ENCODE data around the gene EHBP1L1.

Gene EHBP1L1

DNA sequence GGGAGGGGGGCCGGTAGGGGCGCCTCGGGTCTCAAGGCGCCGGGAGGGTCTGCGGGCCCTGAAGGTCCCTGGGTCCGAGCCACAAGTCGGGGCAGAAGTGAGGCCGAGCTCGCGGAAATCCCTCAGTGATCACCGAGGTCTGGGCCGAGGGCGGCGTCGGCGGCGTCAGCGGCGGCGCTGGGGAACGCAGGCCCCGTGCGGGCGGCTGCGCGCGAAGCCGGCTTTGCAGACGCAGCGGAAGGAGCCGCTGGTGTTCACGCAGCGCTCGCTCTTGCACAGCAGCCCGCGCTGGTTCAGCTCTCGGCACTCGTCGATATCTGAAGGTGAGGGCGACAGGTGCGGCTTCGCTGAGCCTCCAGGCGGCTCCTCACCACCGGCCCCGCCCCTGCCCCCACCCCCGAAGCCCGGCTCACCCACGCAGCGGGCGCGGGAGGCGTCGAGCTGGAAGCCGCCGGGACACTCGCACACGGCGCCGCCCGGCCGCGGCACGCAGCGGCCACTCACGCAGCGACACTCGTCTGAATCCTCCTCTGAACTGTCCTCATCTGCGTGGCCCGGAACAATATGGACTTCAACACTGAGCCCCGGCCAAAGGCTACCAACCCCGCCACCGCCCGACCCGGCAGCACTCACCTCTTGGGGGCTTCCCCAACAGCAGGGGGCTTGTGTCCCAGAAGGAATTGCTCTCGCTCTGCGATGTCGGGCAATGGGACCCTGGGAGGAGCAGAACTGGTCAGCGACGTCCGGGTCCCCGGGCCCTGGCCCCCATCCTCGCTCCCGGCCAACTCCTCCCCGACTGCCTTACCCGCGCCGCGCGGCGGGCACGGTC, 36.7 kb upstream of the EHBP1L1 start:
- no peak for TF ChIP-seq ZNF565 (CRISPR knock-in tag; conservative IDR thresholded peaks at IDR 0.05; ENCODE audit: low read depth)
- no peak for TF ChIP-seq CSDC2 (CRISPR knock-in tag; IDR thresholded peaks at IDR 0.05)
- TF ChIP-seq, protein P1, sequence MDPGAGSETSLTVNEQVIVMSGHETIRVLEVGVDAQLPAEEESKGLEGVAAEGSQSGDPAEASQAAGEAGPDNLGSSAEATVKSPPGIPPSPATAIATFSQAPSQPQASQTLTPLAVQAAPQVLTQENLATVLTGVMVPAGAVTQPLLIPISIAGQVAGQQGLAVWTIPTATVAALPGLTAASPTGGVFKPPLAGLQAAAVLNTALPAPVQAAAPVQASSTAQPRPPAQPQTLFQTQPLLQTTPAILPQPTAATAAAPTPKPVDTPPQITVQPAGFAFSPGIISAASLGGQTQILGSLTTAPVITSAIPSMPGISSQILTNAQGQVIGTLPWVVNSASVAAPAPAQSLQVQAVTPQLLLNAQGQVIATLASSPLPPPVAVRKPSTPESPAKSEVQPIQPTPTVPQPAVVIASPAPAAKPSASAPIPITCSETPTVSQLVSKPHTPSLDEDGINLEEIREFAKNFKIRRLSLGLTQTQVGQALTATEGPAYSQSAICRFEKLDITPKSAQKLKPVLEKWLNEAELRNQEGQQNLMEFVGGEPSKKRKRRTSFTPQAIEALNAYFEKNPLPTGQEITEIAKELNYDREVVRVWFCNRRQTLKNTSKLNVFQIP (CRISPR knock-in tag; IDR thresholded peaks at IDR 0.05; ENCODE audit: borderline replicate concordance, low read depth) = no peak
- TF ChIP-seq TOX (CRISPR knock-in tag; IDR thresholded peaks at IDR 0.05; ENCODE audit: borderline replicate concordance) = no peak
- TF ChIP-seq ZFP3 (CRISPR knock-in tag; IDR thresholded peaks at IDR 0.05) = no peak
- TF ChIP-seq TCF4 (CRISPR knock-in tag; IDR thresholded peaks at IDR 0.05; ENCODE audit: borderline replicate concordance) = no peak
- TF ChIP-seq, protein P2, sequence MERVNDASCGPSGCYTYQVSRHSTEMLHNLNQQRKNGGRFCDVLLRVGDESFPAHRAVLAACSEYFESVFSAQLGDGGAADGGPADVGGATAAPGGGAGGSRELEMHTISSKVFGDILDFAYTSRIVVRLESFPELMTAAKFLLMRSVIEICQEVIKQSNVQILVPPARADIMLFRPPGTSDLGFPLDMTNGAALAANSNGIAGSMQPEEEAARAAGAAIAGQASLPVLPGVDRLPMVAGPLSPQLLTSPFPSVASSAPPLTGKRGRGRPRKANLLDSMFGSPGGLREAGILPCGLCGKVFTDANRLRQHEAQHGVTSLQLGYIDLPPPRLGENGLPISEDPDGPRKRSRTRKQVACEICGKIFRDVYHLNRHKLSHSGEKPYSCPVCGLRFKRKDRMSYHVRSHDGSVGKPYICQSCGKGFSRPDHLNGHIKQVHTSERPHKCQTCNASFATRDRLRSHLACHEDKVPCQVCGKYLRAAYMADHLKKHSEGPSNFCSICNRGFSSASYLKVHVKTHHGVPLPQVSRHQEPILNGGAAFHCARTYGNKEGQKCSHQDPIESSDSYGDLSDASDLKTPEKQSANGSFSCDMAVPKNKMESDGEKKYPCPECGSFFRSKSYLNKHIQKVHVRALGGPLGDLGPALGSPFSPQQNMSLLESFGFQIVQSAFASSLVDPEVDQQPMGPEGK (CRISPR knock-in tag; IDR thresholded peaks at IDR 0.05; ENCODE audit: borderline replicate concordance) = no peak
- no peak for TF ChIP-seq ZC3H10 (CRISPR knock-in tag; IDR thresholded peaks at IDR 0.05)
- no peak for TF ChIP-seq PPARA (CRISPR knock-in tag; IDR thresholded peaks at IDR 0.05; ENCODE audit: borderline replicate concordance)
- TF ChIP-seq ZNF70 (CRISPR knock-in tag; IDR thresholded peaks at IDR 0.05) = no peak
- no peak for TF ChIP-seq ZFP30 (CRISPR knock-in tag; IDR thresholded peaks at IDR 0.05)
- no peak for TF ChIP-seq ISL1 (CRISPR knock-in tag; IDR thresholded peaks at IDR 0.05)
- no peak for TF ChIP-seq OSR1 (CRISPR knock-in tag; IDR thresholded peaks at IDR 0.05)
- TF ChIP-seq ESRRG (CRISPR knock-in tag; IDR thresholded peaks at IDR 0.05) = no peak
- TF ChIP-seq, protein P3, sequence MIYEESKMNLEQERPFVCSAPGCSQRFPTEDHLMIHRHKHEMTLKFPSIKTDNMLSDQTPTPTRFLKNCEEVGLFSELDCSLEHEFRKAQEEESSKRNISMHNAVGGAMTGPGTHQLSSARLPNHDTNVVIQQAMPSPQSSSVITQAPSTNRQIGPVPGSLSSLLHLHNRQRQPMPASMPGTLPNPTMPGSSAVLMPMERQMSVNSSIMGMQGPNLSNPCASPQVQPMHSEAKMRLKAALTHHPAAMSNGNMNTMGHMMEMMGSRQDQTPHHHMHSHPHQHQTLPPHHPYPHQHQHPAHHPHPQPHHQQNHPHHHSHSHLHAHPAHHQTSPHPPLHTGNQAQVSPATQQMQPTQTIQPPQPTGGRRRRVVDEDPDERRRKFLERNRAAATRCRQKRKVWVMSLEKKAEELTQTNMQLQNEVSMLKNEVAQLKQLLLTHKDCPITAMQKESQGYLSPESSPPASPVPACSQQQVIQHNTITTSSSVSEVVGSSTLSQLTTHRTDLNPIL (CRISPR knock-in tag; IDR thresholded peaks at IDR 0.05; ENCODE audit: low read depth) = no peak
- TF ChIP-seq SNAI2 (CRISPR knock-in tag; IDR thresholded peaks at IDR 0.05) = no peak
- no peak for TF ChIP-seq RARB (CRISPR knock-in tag; IDR thresholded peaks at IDR 0.05)
- no peak for TF ChIP-seq BACH2 (CRISPR knock-in tag; IDR thresholded peaks at IDR 0.05; ENCODE audit: borderline replicate concordance)
- TF ChIP-seq, protein P4, sequence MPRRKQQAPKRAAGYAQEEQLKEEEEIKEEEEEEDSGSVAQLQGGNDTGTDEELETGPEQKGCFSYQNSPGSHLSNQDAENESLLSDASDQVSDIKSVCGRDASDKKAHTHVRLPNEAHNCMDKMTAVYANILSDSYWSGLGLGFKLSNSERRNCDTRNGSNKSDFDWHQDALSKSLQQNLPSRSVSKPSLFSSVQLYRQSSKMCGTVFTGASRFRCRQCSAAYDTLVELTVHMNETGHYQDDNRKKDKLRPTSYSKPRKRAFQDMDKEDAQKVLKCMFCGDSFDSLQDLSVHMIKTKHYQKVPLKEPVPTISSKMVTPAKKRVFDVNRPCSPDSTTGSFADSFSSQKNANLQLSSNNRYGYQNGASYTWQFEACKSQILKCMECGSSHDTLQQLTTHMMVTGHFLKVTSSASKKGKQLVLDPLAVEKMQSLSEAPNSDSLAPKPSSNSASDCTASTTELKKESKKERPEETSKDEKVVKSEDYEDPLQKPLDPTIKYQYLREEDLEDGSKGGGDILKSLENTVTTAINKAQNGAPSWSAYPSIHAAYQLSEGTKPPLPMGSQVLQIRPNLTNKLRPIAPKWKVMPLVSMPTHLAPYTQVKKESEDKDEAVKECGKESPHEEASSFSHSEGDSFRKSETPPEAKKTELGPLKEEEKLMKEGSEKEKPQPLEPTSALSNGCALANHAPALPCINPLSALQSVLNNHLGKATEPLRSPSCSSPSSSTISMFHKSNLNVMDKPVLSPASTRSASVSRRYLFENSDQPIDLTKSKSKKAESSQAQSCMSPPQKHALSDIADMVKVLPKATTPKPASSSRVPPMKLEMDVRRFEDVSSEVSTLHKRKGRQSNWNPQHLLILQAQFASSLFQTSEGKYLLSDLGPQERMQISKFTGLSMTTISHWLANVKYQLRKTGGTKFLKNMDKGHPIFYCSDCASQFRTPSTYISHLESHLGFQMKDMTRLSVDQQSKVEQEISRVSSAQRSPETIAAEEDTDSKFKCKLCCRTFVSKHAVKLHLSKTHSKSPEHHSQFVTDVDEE (CRISPR knock-in tag; IDR thresholded peaks at IDR 0.05) = no peak
- TF ChIP-seq GLIS3 (CRISPR knock-in tag; IDR thresholded peaks at IDR 0.05) = no peak
- no peak for ATAC-seq

DNA sequence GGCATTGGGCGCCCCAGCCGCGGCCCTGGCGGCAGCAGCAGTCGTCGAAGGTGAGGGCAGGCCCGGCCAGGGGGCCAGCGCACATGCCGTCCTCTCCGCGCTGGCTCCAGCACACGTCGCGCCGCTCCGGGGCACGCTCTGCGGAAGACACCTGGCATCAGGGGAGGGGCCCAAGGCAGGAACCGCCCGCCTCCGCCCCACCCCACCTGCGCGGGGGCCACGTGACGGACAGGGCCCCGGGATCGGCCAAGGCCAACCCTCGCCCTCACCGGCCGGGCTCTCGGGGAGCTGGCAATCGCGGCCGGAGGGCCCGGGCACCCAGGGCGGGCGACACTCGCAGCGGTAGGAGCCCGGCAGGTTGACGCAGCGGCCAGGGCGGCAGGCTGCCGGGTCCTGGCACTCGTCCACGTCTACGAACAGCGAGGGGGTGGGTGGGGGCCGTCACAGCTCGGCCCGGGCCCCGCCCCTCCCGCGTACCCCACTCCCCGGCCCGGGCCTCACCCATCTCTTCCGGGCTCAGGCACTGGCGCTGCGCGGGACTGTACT, 36.0 kb upstream of the EHBP1L1 start:
- ATAC-seq = no peak; the same call in 2 of the 3 replicates
- TF ChIP-seq ZFP3 (CRISPR knock-in tag; IDR thresholded peaks at IDR 0.05) (peak; percentile 95), RARB (CRISPR knock-in tag; IDR thresholded peaks at IDR 0.05) (no peak)

DNA sequence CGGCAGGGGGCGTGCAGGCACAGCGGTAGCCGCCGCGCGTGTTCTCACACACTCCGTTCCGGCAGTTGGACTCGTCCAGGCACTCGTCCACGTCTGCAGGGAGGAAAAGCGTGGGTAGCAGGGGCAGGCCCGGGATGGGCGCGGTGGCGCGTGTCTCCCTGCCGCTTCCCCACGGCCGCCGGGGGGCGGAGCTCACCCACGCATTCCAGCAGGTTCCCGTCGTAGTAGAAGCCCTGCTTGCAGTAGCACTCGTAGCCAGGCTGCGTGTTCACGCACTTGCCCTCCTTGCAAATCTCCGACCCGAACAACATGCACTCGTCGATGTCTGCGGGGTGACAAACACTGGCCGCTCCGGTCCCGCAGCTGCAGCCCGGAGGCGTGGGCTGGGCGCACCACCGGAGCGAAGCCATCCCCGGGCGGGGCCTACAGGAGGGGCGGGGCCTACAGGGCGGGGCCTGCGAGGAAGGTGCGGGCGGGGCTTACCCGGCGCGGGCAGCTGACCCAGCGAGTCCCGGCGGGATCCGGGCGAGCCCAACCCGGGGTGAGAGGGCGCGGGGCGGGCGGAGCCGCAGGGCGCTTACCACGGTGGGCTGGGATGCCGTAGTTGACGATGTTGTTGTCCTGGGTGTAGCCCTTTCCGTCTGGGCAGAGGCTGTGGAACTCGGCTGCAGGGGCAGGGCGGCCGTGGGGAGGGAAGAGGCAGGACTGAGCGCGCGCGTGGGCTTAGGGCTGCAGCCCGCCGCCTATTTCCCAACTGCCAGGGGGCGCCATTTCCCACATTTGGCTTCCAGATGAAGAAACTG, 35.4 kb upstream of the EHBP1L1 start:
- peak; percentile 89 for ATAC-seq
- TF ChIP-seq ZC3H10 (CRISPR knock-in tag; IDR thresholded peaks at IDR 0.05) (no peak), ARNTL (CRISPR knock-in tag; IDR thresholded peaks at IDR 0.05; ENCODE audit: borderline replicate concordance, low read depth) (no peak), ZNF70 (CRISPR knock-in tag; IDR thresholded peaks at IDR 0.05) (no peak), PPARA (CRISPR knock-in tag; IDR thresholded peaks at IDR 0.05; ENCODE audit: borderline replicate concordance) (no peak), ZFP3 (CRISPR knock-in tag; IDR thresholded peaks at IDR 0.05) (no peak), TCF4 (CRISPR knock-in tag; IDR thresholded peaks at IDR 0.05; ENCODE audit: borderline replicate concordance) (no peak), TOX (CRISPR knock-in tag; IDR thresholded peaks at IDR 0.05; ENCODE audit: borderline replicate concordance) (no peak), ZFP30 (CRISPR knock-in tag; IDR thresholded peaks at IDR 0.05) (no peak), SNAI2 (CRISPR knock-in tag; IDR thresholded peaks at IDR 0.05) (no peak)
- TF ChIP-seq, protein P2 (CRISPR knock-in tag; IDR thresholded peaks at IDR 0.05; ENCODE audit: borderline replicate concordance) = no peak
- TF ChIP-seq, protein P5, sequence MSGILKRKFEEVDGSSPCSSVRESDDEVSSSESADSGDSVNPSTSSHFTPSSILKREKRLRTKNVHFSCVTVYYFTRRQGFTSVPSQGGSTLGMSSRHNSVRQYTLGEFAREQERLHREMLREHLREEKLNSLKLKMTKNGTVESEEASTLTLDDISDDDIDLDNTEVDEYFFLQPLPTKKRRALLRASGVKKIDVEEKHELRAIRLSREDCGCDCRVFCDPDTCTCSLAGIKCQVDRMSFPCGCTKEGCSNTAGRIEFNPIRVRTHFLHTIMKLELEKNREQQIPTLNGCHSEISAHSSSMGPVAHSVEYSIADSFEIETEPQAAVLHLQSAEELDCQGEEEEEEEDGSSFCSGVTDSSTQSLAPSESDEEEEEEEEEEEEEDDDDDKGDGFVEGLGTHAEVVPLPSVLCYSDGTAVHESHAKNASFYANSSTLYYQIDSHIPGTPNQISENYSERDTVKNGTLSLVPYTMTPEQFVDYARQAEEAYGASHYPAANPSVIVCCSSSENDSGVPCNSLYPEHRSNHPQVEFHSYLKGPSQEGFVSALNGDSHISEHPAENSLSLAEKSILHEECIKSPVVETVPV (CRISPR knock-in tag; IDR thresholded peaks at IDR 0.05) = no peak
- TF ChIP-seq, protein P1 (CRISPR knock-in tag; IDR thresholded peaks at IDR 0.05; ENCODE audit: borderline replicate concordance, low read depth) = no peak
